Neural progenitor cell (in vitro differentiated cells): ENCODE data around the gene AQP5.

Experiments used
- CTCF ChIP-seq: fragments of 200-600 bp; sonication (generic); IDR thresholded peaks from 2 replicates; pipeline ENCODE4 v1.5.1; 2017; ENCODE audit warnings: antibody characterized with exemption, mild to moderate bottlenecking
- EZH2 ChIP-seq: fragments of 200-600 bp; sonication (generic); IDR thresholded peaks from 2 replicates; pipeline ENCODE4 v1.6.1; 2017; ENCODE audit warnings: antibody characterized with exemption, mild to moderate bottlenecking, moderate library complexity
- EZH2phosphoT487 ChIP-seq: fragments of 200-600 bp; sonication (generic); IDR thresholded peaks from 2 replicates; pipeline ENCODE4 v1.6.1; 2017; ENCODE audit warnings: antibody characterized with exemption

- TF ChIP-seq EZH2 (no peak), CTCF (no peak), EZH2phosphoT487 (no peak)
Observed at GRCh38 chr12:49941556-49942511, 19.8 kb upstream of the AQP5 start.
